ENCODE results near the gene RFC2. TPM values are rescaled to one million over a fixed set of nuclear protein-coding genes. Genes with fewer than 3 reads are reported as not detected.
"Not testable (repeated sequence)": the region's sequence is repeated elsewhere in the genome, so short reads cannot be mapped to it uniquely, and the experiment has no call there.

RFC2 gene
- total RNA-seq, 4 donors from 2014 or later, result 11.4 to 16.8 (median 14.0) TPM

DNA sequence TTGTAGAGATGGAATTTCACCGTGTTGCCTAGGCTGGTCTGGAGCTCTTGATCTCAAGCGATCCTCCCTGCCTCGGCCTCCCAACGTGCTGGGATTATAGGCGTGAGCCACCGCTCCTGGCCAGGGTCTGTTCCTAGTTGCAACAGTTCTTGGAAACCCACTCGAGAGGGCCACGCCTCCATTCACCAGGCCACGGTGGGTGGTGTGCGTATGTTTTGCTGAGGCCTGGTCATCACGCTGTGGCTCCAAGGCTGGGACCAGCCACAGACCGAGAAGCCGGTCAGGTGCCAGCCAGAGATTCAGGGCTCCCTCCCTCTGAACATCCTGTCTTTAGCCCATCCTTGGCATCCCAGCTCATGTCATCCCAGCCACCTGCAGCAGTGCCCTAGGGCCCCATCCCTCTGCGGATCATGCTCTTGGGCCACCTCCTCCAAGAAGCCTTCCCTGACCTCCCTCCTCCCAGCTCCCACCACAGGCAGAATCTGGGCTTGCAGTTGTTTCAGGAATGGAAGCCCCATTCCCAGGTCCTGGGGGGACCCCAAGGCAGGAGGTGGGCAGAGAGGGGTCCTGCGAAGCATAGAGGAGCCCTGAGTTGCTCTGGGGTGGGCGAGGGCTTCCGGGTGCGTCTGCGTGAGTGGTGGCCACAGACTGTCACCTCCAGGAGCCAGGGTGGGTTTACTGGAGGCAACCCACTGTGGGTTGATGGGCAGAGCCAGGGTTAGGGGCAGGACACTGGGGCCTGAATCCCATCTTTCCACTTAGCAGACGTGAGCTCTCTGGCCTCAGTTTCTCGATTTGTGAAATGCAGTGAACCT lies 39.2 kb downstream of the RFC2 start:
- Histone ChIP-seq H3K36me3 (no peaks in the 10 kb centered on the region), H3K27ac (no peak overlapping the region), H3K27me3 (no peaks in the 10 kb centered on the region), H3K4me1 (peaks cover 0 to 8% of the 10 kb centered on the region in 2 donors), H3K9me3 (no peaks in the 10 kb centered on the region), H3K4me3 (replicated peaks in 1 of 3) (no peak overlapping the region)
- no peak for DNase-seq
- 87 to 92% methylated on average over 19 of the region's 21 CpGs for WGBS, 2 donors
- intact Hi-C loops (cut with DNase I), result no loop called here
- TF ChIP-seq POLR2A (IDR thresholded peaks at IDR 0.05) (no peak), CTCF (IDR thresholded peaks at IDR 0.05) (no peak)

GRCh38 chr7:74212661-74213060 lies 41.5 kb downstream of the RFC2 start:
- no peaks in the 10 kb centered on the region for H3K27me3 ChIP-seq
- H3K36me3 ChIP-seq, result no peaks in the 10 kb centered on the region
- WGBS, 2 donors, result 86 to 91% methylated on average over 7 to 11 of the region's 11 CpGs
- no peak overlapping the region for H3K27ac ChIP-seq
- DNase-seq, result no peak
- H3K9me3 ChIP-seq, result no peaks in the 10 kb centered on the region
- TF ChIP-seq POLR2A (IDR thresholded peaks at IDR 0.05) (no peak), CTCF (IDR thresholded peaks at IDR 0.05) (no peak)
- H3K4me1 ChIP-seq, result peaks cover 0 to 8% of the 10 kb centered on the region in 2 donors
- H3K4me3 ChIP-seq (replicated peaks in 1 of 3), result no peak overlapping the region
- intact Hi-C loops (cut with DNase I), result no loop called here

DNA sequence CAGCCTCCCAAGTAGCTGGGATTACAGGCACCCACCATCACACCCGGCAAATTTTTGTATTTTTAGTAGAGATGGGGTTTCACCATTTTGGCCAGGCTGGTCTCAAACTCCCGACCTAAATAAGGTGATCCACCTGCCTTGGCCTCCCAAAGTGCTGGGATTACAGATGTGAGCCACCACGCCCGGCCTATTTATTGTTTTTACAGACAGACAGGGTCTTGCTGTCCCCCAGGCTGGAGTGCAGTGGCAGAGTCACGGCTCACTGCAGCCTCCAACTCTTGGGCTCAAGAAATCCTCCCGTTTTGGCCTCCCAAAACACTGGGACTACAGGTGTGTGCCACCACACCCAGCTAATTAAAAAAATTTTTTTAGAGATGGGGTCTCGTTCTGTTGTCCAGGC lies 46.0 kb downstream of the RFC2 start:
- H3K9me3 ChIP-seq; H3K4me1 ChIP-seq; DNase-seq; H3K4me3 ChIP-seq (replicated peaks in 1 of 3); H3K36me3 ChIP-seq; H3K27ac ChIP-seq; H3K27me3 ChIP-seq: not testable (repeated sequence)
- intact Hi-C loops (cut with DNase I), result loop anchor here (5.0 to 10.0 kb wide), 2 partner anchors 189 to 343 kb away; partner anchors contain the start of gene TMEM270
- WGBS, 2 donors, result 94 to 96% methylated on average over 7 of the region's 7 CpGs

- Histone ChIP-seq H3K4me1 (no peaks in the 10 kb centered on the region), H3K36me3 (no peaks in the 10 kb centered on the region), H3K27me3 (no peaks in the 10 kb centered on the region), H3K4me3 (replicated peaks in 1 of 3) (no peak overlapping the region), H3K27ac (no peak overlapping the region), H3K9me3 (no peaks in the 10 kb centered on the region)
- intact Hi-C loops (cut with DNase I), result loop anchor here (5.0 to 10.0 kb wide), 2 partner anchors 190 to 343 kb away; partner anchors contain the start of gene TMEM270
- 86 to 89% methylated on average over 11 of the region's 11 CpGs for WGBS, 2 donors
- DNase-seq, result no peak
- TF ChIP-seq CTCF (IDR thresholded peaks at IDR 0.05) (no peak), POLR2A (IDR thresholded peaks at IDR 0.05) (no peak)
These were observed 46.6 kb downstream of the RFC2 start for GRCh38 chr7:74207586-74207985.

GRCh38 chr7:74206589-74207120 lies 47.5 kb downstream of the RFC2 start:
- peak; percentile 86 to 89 for DNase-seq
- H3K4me1 ChIP-seq, result no peaks in the 10 kb centered on the region
- peak; percentile 86 to 100 (median 92) for TF ChIP-seq CTCF (IDR thresholded peaks at IDR 0.05)
- no peak for TF ChIP-seq POLR2A (IDR thresholded peaks at IDR 0.05)
- H3K27ac ChIP-seq, result no peak overlapping the region
- H3K36me3 ChIP-seq, result no peaks in the 10 kb centered on the region
- H3K27me3 ChIP-seq, result no peaks in the 10 kb centered on the region
- WGBS, 2 donors, result 49 to 71% methylated on average over 7 to 8 of the region's 23 CpGs
- intact Hi-C loops (cut with DNase I), result loop anchor here (5.0 to 10.0 kb wide), 2 partner anchors 191 to 342 kb away; partner anchors contain the start of gene TMEM270
- H3K4me3 ChIP-seq (replicated peaks in 1 of 3), result no peak overlapping the region
- H3K9me3 ChIP-seq, result no peaks in the 10 kb centered on the region

GRCh38 chr7:74206052-74206451 lies 48.1 kb downstream of the RFC2 start:
- WGBS, 2 donors, result 79% methylated on average over 10 of the region's 10 CpGs
- intact Hi-C loops (cut with DNase I), result loop anchor here (5.0 to 10.0 kb wide), 2 partner anchors 191 to 341 kb away; partner anchors contain the start of gene TMEM270
- not testable (repeated sequence) for H3K4me1 ChIP-seq; H3K27me3 ChIP-seq; H3K4me3 ChIP-seq (replicated peaks in 1 of 3); H3K27ac ChIP-seq; H3K9me3 ChIP-seq; DNase-seq; H3K36me3 ChIP-seq
